Hepatocyte (in vitro differentiated cells): Measurements from ENCODE around the gene PCGF3. TPM values are rescaled to one million over a fixed set of nuclear protein-coding genes. Genes with fewer than 3 reads are reported as not detected.
"Not testable (repeated sequence)": the region's sequence is repeated elsewhere in the genome, so short reads cannot be mapped to it uniquely, and the experiment has no call there.

Experiments
- DNase-seq: peaks from one replicate; pipeline ENCODE4 v3.0.0-alpha.2; 2016; ENCODE audit warnings: low spot score
- H2AFZ ChIP-seq: fragments of 200-600 bp; sonication (generic); 2 replicates; pipeline ENCODE4 v1.6.0; 2016; ENCODE audit warnings: antibody characterized with exemption, mild to moderate bottlenecking
- H3K27ac ChIP-seq: fragments of 200-600 bp; sonication (generic); 2 replicates; pipeline ENCODE4 v1.5.1; 2016; ENCODE audit warnings: mild to moderate bottlenecking
- H3K27me3 ChIP-seq: fragments of 200-600 bp; sonication (generic); 2 replicates; pipeline ENCODE4 v1.6.1; 2016
- H3K36me3 ChIP-seq: fragments of 200-600 bp; sonication (generic); replicated peaks from 2 replicates; pipeline ENCODE4 v1.5.1; 2016; ENCODE audit warnings: low read depth; ENCODE audit not compliant: insufficient read depth
- H3K4me1 ChIP-seq: fragments of 200-600 bp; sonication (generic); 2 replicates; pipeline ENCODE4 v1.5.1; 2016; ENCODE audit warnings: mild to moderate bottlenecking, moderate library complexity; ENCODE audit not compliant: insufficient read depth
- H3K4me2 ChIP-seq: fragments of 200-600 bp; sonication (generic); 2 replicates; pipeline ENCODE4 v1.6.0; 2016
- H3K4me3 ChIP-seq: fragments of 200-600 bp; sonication (generic); 2 replicates; pipeline ENCODE4 v1.5.1; 2016; ENCODE audit warnings: mild to moderate bottlenecking
- H3K79me2 ChIP-seq: fragments of 200-600 bp; sonication (generic); 2 replicates; pipeline ENCODE4 v1.6.0; 2017; ENCODE audit warnings: mild to moderate bottlenecking
- H3K9me2 ChIP-seq: fragments of 200-600 bp; sonication (generic); replicated peaks from 2 replicates; pipeline ENCODE4 v1.6.0; 2017; ENCODE audit warnings: mild to moderate bottlenecking; ENCODE audit not compliant: insufficient read depth
- H3K9me3 ChIP-seq: fragments of 200-600 bp; sonication (generic); 2 replicates; pipeline ENCODE4 v1.5.1; 2016; ENCODE audit warnings: low read depth, mild to moderate bottlenecking
- H4K20me1 ChIP-seq: fragments of 200-600 bp; sonication (generic); 2 replicates; pipeline ENCODE4 v1.6.0; 2016; ENCODE audit warnings: mild to moderate bottlenecking; ENCODE audit not compliant: insufficient read depth, poor library complexity, severe bottlenecking
- EZH2 ChIP-seq: fragments of 200-600 bp; sonication (generic); IDR thresholded peaks from 2 replicates; pipeline ENCODE4 v1.6.1; 2016; ENCODE audit warnings: antibody characterized with exemption, mild to moderate bottlenecking, borderline replicate concordance
- EZH2phosphoT487 ChIP-seq: fragments of 200-600 bp; sonication (generic); IDR thresholded peaks from one replicate; pipeline ENCODE4 v1.6.1; 2018; ENCODE audit warnings: antibody characterized with exemption, mild to moderate bottlenecking, low read depth, moderate library complexity; ENCODE audit not compliant: unreplicated experiment, severe bottlenecking
- WGBS: methylation state at CpG from one replicate; pipeline ENCODE4 v1.1.6; 2016; ENCODE audit warnings: low lambda C conversion rate; ENCODE audit errors: missing lambda C conversion rate; 5-methylcytosine and 5-hydroxymethylcytosine counted together
- polyA plus RNA-seq: library from polyadenylated mRNA; unstranded; fragments of >200 nt; fragmentation: Nextera tagmentation; extraction: Ambion mirVana; gene quantifications from 2 replicates; pipeline ENCODE4 v1.2.1, GENCODE V29; 2016
- total RNA-seq: library from RNA; depleted of rRNA; stranded (reverse); fragments of >200 nt; gene quantifications from 2 replicates; pipeline ENCODE4 v1.2.3, GENCODE V29; 2014
- TF ChIP-seq, protein P1 (sequence below): fragments of 200-600 bp; sonication (generic); IDR thresholded peaks from 2 replicates; pipeline ENCODE4 v1.5.1; 2016; ENCODE audit warnings: antibody characterized with exemption, mild to moderate bottlenecking; ENCODE audit not compliant: poor library complexity

The PCGF3 gene
- total and polyA plus RNA-seq, 2 experiments from 2014 or later: 21.8 to 43.5 TPM

DNA sequence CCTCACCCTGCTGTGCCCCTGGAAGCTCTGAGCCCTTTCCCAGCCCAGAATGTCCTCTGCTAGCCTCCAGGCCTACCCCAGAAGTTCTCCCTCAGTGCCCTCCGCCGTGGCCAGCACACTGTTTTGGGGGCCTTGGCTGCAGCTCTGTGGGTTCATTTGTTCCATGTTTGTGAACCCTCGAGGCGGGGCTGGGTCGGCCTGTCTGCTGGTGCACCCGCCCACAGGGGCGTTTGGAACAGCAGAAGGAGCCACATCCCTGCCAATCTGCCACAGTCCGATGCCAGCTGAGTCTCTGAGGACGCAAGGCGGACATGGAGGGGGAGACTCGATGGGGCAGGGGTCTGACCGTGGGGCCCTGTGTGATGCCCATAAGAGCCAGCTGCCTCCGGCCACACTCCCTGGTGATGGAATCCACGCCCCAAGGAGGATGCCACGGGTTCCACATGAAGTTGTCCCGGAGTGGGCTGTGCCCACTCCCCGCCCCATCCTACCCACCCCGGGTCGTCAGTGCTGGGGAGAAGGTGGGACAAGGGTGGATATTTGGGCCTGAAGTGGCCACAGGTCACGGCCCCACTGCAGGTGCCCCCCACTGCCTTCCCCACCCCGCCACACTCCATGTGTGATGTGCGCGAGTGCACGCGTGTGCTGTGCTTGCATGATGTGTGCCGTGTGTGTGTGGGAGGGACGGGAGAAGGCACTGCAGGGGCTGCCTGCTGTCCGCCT is 38.6 kb upstream of the PCGF3 start:
- Histone ChIP-seq H3K9me2 (no peaks in the 10 kb centered on the region), H3K4me1 (peaks cover 12% of the 10 kb centered on the region), H2AFZ (no peak overlapping the region), H3K79me2 (peaks cover 2% of the 10 kb centered on the region), H3K4me2 (no peak overlapping the region), H3K36me3 (no peaks in the 10 kb centered on the region), H3K27me3 (no peaks in the 10 kb centered on the region), H3K4me3 (no peak overlapping the region), H3K27ac (no peak overlapping the region), H4K20me1 (no peaks in the 10 kb centered on the region), H3K9me3 (no peaks in the 10 kb centered on the region)
- DNase-seq: no peak
- WGBS: 94% methylated on average over 19 of the region's 28 CpGs
- TF ChIP-seq, protein P1, sequence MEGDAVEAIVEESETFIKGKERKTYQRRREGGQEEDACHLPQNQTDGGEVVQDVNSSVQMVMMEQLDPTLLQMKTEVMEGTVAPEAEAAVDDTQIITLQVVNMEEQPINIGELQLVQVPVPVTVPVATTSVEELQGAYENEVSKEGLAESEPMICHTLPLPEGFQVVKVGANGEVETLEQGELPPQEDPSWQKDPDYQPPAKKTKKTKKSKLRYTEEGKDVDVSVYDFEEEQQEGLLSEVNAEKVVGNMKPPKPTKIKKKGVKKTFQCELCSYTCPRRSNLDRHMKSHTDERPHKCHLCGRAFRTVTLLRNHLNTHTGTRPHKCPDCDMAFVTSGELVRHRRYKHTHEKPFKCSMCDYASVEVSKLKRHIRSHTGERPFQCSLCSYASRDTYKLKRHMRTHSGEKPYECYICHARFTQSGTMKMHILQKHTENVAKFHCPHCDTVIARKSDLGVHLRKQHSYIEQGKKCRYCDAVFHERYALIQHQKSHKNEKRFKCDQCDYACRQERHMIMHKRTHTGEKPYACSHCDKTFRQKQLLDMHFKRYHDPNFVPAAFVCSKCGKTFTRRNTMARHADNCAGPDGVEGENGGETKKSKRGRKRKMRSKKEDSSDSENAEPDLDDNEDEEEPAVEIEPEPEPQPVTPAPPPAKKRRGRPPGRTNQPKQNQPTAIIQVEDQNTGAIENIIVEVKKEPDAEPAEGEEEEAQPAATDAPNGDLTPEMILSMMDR: no peak
- TF ChIP-seq EZH2: no peak
- TF ChIP-seq EZH2phosphoT487: no peak

DNA sequence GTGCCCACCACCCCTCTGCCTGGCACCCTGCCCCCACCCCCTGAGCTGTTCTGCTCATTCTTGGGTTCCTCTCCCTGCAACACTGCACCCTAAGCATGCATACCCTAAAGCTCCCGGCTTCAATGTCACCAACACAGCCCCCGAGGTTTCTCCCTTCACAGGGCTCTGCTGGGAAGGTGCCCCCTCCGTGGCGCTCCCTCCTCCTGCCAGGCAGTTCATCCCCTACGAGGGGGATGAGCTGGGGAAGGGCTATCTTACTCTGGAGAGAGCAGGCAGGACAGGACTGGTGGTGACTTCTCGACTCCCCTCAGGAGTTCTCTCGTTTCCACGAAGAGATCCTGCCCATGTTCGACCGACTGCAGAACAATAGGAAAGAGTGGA is 38.1 kb upstream of the PCGF3 start:
- TF ChIP-seq EZH2phosphoT487 (no peak), EZH2 (no peak)
- TF ChIP-seq, protein P1: no peak
- WGBS: 76% methylated on average over 10 of the region's 10 CpGs
- Histone ChIP-seq H3K9me2 (no peaks in the 10 kb centered on the region), H3K27me3 (no peaks in the 10 kb centered on the region), H3K9me3 (no peaks in the 10 kb centered on the region), H3K36me3 (no peaks in the 10 kb centered on the region), H3K79me2 (peaks cover 3% of the 10 kb centered on the region), H3K27ac (no peak overlapping the region), H3K4me1 (peaks cover 12% of the 10 kb centered on the region), H2AFZ (no peak overlapping the region), H3K4me2 (no peak overlapping the region), H4K20me1 (no peaks in the 10 kb centered on the region), H3K4me3 (no peak overlapping the region)
- no peak for DNase-seq

DNA sequence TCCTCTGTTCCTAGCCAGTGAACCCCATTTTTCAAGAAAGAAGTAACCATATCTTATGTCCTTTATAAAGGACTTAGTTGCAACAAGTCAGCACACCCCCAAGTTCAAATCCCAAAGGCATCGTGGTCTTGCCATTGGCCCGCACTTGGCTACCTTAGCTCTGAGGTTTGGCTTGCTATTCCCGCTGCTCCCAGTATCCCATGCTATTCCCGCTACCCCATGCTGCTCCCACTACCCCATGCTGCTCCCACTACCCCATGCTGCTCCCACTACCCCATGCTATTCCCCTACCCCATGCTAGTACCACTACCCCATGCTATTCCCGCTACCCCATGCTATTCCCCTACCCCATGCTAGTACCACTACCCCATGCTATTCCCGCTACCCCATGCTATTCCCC is 37.4 kb upstream of the PCGF3 start:
- H3K4me2 ChIP-seq, H3K27me3 ChIP-seq, H3K27ac ChIP-seq, H3K9me3 ChIP-seq, H3K79me2 ChIP-seq, H3K4me3 ChIP-seq, DNase-seq, H2AFZ ChIP-seq, H4K20me1 ChIP-seq, H3K36me3 ChIP-seq, H3K9me2 ChIP-seq: not testable (repeated sequence)
- peaks cover 14% of the 10 kb centered on the region for H3K4me1 ChIP-seq
- WGBS: 88% methylated on average over 4 of the region's 6 CpGs

DNA sequence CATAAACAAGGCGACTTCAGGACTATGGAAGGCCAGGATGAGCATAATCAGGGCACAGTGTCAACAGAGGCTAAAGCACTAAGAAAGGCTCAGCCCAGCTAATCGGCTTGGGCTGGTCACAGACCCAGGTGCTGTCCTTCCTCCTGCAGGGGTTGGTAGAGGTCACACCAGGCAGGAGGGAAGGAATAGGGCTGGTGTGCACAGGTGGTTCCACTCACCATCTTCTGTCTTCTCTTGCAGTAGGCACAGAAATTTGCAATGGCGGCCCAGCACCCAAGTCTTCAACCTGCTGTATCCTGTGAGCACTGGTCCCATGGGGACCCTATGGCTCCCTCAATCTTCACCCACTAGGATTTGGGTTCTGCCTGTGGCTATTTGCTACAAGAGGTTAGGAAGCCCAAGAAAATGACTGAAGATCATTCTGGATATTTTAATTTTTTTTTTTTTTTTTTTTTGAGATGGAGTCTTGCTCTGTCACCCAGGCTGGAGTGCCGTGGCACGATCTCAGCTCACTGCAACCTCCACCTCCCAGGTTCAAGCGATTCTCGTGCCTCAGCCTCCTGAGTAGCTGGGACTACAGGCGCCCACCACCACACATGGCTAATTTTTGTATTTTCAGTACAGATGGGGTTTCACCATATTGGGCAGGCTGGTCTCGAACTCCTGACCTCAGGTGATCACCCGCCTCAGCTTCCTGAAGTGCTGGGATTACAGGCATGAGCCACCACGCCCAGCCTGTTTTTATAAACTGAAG is 35.6 kb upstream of the PCGF3 start:
- Histone ChIP-seq H3K4me1 (peaks cover 11% of the 10 kb centered on the region), H3K79me2 (peaks cover 16% of the 10 kb centered on the region)
- not testable (repeated sequence) for H3K9me3 ChIP-seq, H2AFZ ChIP-seq, H3K27ac ChIP-seq, H3K4me2 ChIP-seq, H3K4me3 ChIP-seq, H3K9me2 ChIP-seq, H4K20me1 ChIP-seq, DNase-seq, H3K27me3 ChIP-seq, H3K36me3 ChIP-seq
- WGBS: 99% methylated on average over 10 of the region's 11 CpGs
